GM12878 (cell line): ENCODE results near the gene BMI1. TPM values are rescaled to one million over a fixed set of nuclear protein-coding genes. Genes with fewer than 3 reads are reported as not detected.

Source experiments
- ATAC-seq: fragments of 200-7000 bp; cut with Tn5 transposase; 3 replicates; pipeline ENCODE4 v1.9.1; 2020; ENCODE audit warnings: mild to moderate bottlenecking, moderate library complexity
- Bru-seq: library from RNA; stranded (reverse); fragments of 400-500 nt; gene quantifications from one replicate; lab custom pipeline; 2021; lab: Mats Ljungman, UMichigan
- BruChase-seq, 2 experiments: library from RNA; stranded (reverse); fragments of 400-500 nt; gene quantifications; one replicate each; lab custom pipeline; 2021; lab: Mats Ljungman, UMichigan
- BruUV-seq: library from RNA; stranded (reverse); fragments of 400-500 nt; replicated peaks from 2 replicates; lab custom pipeline; 2021; lab: Mats Ljungman, UMichigan
- CTCF ChIA-PET: fragments of 300-600 bp; sonication (Branson Sonifier 250); formaldehyde crosslinking; extraction: SDS; loops from one replicate; lab custom pipeline; 2021; ENCODE audit warnings: inconsistent platforms; lab: Yijun Ruan, JAX
- POLR2A ChIA-PET: fragments of 350-600 bp; formaldehyde crosslinking; extraction: SDS; loops from one replicate; lab custom pipeline; 2021; ENCODE audit warnings: inconsistent platforms; lab: Charles Lee
- RAD21 ChIA-PET: fragments of 300-600 bp; sonication (Branson Sonifier 250); formaldehyde crosslinking; loops from one replicate; lab custom pipeline; 2023; ENCODE audit warnings: antibody characterized with exemption; ENCODE audit not compliant: unreplicated experiment; lab: Charles Lee
- SMC1A ChIA-PET: fragments of 300-600 bp; sonication (Branson Sonifier 250); formaldehyde crosslinking; loops from one replicate; lab custom pipeline; 2023; ENCODE audit not compliant: unreplicated experiment, uncharacterized antibody; lab: Charles Lee
- DNase-seq: peaks from one replicate; pipeline ENCODE4 v3.0.0-alpha.2; 2011; ENCODE audit warnings: low read depth, low spot score
- FAIRE-seq: peaks from 3 replicates; lab custom pipeline; 2011; peaks lifted over from hg19 to GRCh38; lab: Jason Lieb, UNC
- H2AFZ ChIP-seq: 2 replicates; pipeline ENCODE4 v1.6.0; 2011; ENCODE audit warnings: low read depth, low read length, control low read depth; ENCODE audit not compliant: control insufficient read depth
- H3K27ac ChIP-seq: 2 replicates; pipeline ENCODE4 v1.5.1; 2011; ENCODE audit warnings: control low read depth; ENCODE audit not compliant: control insufficient read depth, insufficient read depth
- H3K27me3 ChIP-seq, 2 experiments: replicated peaks in 1 of 2; 2 replicates each; pipeline versions ENCODE4 v1.6.0 to v1.6.1; 2011; ENCODE audit warnings: low read length in 1 of 2; ENCODE audit not compliant: control insufficient read depth in 2 of 2, insufficient read depth in 2 of 2
- H3K36me3 ChIP-seq, 2 experiments: 2 replicates each; pipeline ENCODE4 v1.5.1; 2011; ENCODE audit warnings: low read length in 1 of 2; ENCODE audit not compliant: control insufficient read depth in 2 of 2, insufficient read depth in 2 of 2
- H3K4me1 ChIP-seq: 2 replicates; pipeline ENCODE4 v1.6.1; 2011; ENCODE audit warnings: mild to moderate bottlenecking, low read length, moderate library complexity, mixed read lengths; ENCODE audit not compliant: control insufficient read depth, insufficient read depth
- H3K4me2 ChIP-seq: 2 replicates; pipeline ENCODE4 v1.6.0; 2011; ENCODE audit warnings: control low read depth; ENCODE audit not compliant: control insufficient read depth, insufficient read depth
- H3K4me3 ChIP-seq: fragments of 200-600 bp; sonication (generic); 2 replicates; pipeline ENCODE4 v1.5.1; 2016
- H3K79me2 ChIP-seq: 2 replicates; pipeline ENCODE4 v1.6.0; 2011; ENCODE audit warnings: low read length; ENCODE audit not compliant: control insufficient read depth, insufficient read depth
- H3K9ac ChIP-seq: 2 replicates; pipeline ENCODE4 v1.8.0; 2011; ENCODE audit warnings: low read length, control low read depth, mixed read lengths; ENCODE audit not compliant: control insufficient read depth, insufficient read depth
- H3K9me3 ChIP-seq: replicated peaks from 3 replicates; pipeline ENCODE4 v1.5.1; 2011; ENCODE audit warnings: mild to moderate bottlenecking, low read length; ENCODE audit not compliant: control insufficient read depth, insufficient read depth
- H4K20me1 ChIP-seq: 2 replicates; pipeline ENCODE4 v1.6.0; 2011; ENCODE audit not compliant: control insufficient read depth, insufficient read depth
- DPF2 ChIP-seq: fragments of 450-650 bp; IDR thresholded peaks from 2 replicates; pipeline ENCODE4 v1.6.1; 2017; ENCODE audit warnings: mild to moderate bottlenecking
- E2F8 ChIP-seq: fragments of 450-650 bp; IDR thresholded peaks from 2 replicates; pipeline ENCODE4 v1.6.1; 2018; ENCODE audit warnings: mild to moderate bottlenecking, low read depth, moderate library complexity; ENCODE audit not compliant: partially characterized antibody
- EZH2 ChIP-seq: IDR thresholded peaks from 2 replicates; pipeline ENCODE4 v1.6.1; 2012; ENCODE audit warnings: low read depth, mild to moderate bottlenecking, control low read depth, inconsistent platforms, low read length, borderline replicate concordance; ENCODE audit not compliant: control insufficient read depth
- SKIL ChIP-seq: fragments of 450-650 bp; IDR thresholded peaks from 2 replicates; pipeline ENCODE4 v1.6.1; 2017; ENCODE audit warnings: mild to moderate bottlenecking, low read depth, inconsistent platforms; ENCODE audit not compliant: poor library complexity, severe bottlenecking
- SMARCA5 ChIP-seq: fragments of 450-650 bp; IDR thresholded peaks from 2 replicates; pipeline ENCODE4 v1.6.1; 2017; ENCODE audit warnings: mild to moderate bottlenecking
- SRF ChIP-seq, 2 experiments: IDR thresholded peaks; 2 replicates each; pipeline ENCODE4 v1.6.1; 2011; ENCODE audit warnings: low read depth in 2 of 2, low read length in 2 of 2, mild to moderate bottlenecking in 1 of 2, moderate library complexity in 1 of 2
- WGBS: methylation state at CpG from one replicate; pipeline ENCODE4 v1.1.6; 2016; ENCODE audit warnings: low lambda C conversion rate; ENCODE audit not compliant: insufficient replicate concordance, insufficient coverage; ENCODE audit errors: missing lambda C conversion rate; 5-methylcytosine and 5-hydroxymethylcytosine counted together
- in situ Hi-C: fragments of 300-500 bp; cut with MboI; formaldehyde crosslinking; loops from 9 replicates; pipeline ENCODE4 v1.14.3; 2018; ENCODE audit warnings: mixed read lengths
- intact Hi-C: fragments of 100-400 bp; cut with micrococcal nuclease; formaldehyde crosslinking; loops from one replicate; pipeline ENCODE4 v1.14.2; 2022; ENCODE audit not compliant: unreplicated experiment
- long read RNA-seq, 2 experiments: library from polyadenylated mRNA; unstranded; transcript quantifications; one replicate each; pipeline ENCODE4 v2.0.0, GENCODE V29; 2019 to 2020
- polyA minus RNA-seq, 3 experiments: library from RNA; depleted of rRNA, polyadenylated mRNA; stranded (reverse); fragments of >200 nt; gene quantifications; 2 replicates each; pipeline ENCODE4 v1.2.3, GENCODE V29; 2011
- polyA plus RNA-seq, 11 experiments: library from polyadenylated mRNA; depleted of rRNA in 4 of 11; unstranded in 6 of 11; stranded (reverse) in 5 of 11; fragments of >200 nt; fragmentation: Nextera tagmentation in 4 of 11; fragmentation: Illumina TruSeq in 1 of 11; extraction: Ambion mirVana in 4 of 11; extraction: Trizol in 1 of 11; gene quantifications; 1 replicate in 1 of 11; 2 replicates in 10 of 11; pipeline versions ENCODE4 v1.2.1 to v1.2.3, GENCODE V29; 2011 to 2016; ENCODE audit warnings: inconsistent platforms in 2 of 11, missing spikeins in 2 of 11, low read depth in 1 of 11
- total RNA-seq, 4 experiments: library from RNA; depleted of rRNA in 3 of 4; stranded (reverse); fragments of >200 nt in 3 of 4; fragmentation: Illumina TruSeq in 1 of 4; extraction: Trizol in 1 of 4; gene quantifications; 2 replicates each; pipeline versions ENCODE4 v1.2.1 to v1.2.3, GENCODE V29; 2013 to 2021
- TF ChIP-seq, protein P1 (sequence below): IDR thresholded peaks from 2 replicates; pipeline ENCODE4 v1.6.1; 2011; ENCODE audit warnings: borderline replicate concordance, low read depth, mild to moderate bottlenecking, moderate library complexity, mixed read lengths, low read length; ENCODE audit not compliant: insufficient read depth; ENCODE audit errors: extremely low read length
- TF ChIP-seq, protein P2 (sequence below): IDR thresholded peaks from 2 replicates; pipeline ENCODE4 v1.6.1; 2011; ENCODE audit warnings: low read depth, low read length, improper control_type of control experiment, borderline replicate concordance

BMI1 gene
- 43.7 and 47.2 TPM in 2 replicates for total RNA-seq (2013; cell fraction: nucleolus; rRNA removed)
- 27.5 and 34.6 TPM in 2 replicates for total RNA-seq (2014; rRNA removed)
- 31.5 and 32.4 TPM in 2 replicates for total RNA-seq (2014; rRNA removed; fragmentation: Illumina TruSeq; extraction: Trizol)
- total RNA-seq (2021): 29.1 and 29.4 TPM in 2 replicates
- polyA plus RNA-seq (2011; ENCODE audit: low read depth): 10.5 TPM
- polyA plus RNA-seq (2011; rRNA removed): 49.7 and 70.6 TPM in 2 replicates
- polyA plus RNA-seq (2011; cell fraction: cytosol; rRNA removed): 20.6 and 22.9 TPM in 2 replicates
- polyA plus RNA-seq (2011; cell fraction: nucleus; rRNA removed): 77.8 and 78.2 TPM in 2 replicates
- 25.9 and 26.9 TPM in 2 replicates for polyA plus RNA-seq (2012)
- polyA plus RNA-seq (2014; fragmentation: Illumina TruSeq; extraction: Trizol): 32.1 and 39.0 TPM in 2 replicates
- polyA plus RNA-seq (2014; fragmentation: Nextera tagmentation; extraction: Ambion mirVana): 10 to 100 TPM in 1 of 2 experiments, 1 to 10 TPM in 1; 8.0 to 12.4 TPM
- polyA plus RNA-seq (2014; rRNA removed): 24.2 and 24.6 TPM in 2 replicates
- polyA plus RNA-seq (2016; fragmentation: Nextera tagmentation; extraction: Ambion mirVana): 10 to 100 TPM; 17.4 to 19.5 TPM
- polyA minus RNA-seq (2011; rRNA and poly(A)+ RNA removed): 47.5 and 83.2 TPM in 2 replicates
- 16.7 and 33.9 TPM in 2 replicates for polyA minus RNA-seq (2011; cell fraction: cytosol; rRNA and poly(A)+ RNA removed)
- polyA minus RNA-seq (2011; cell fraction: nucleus; rRNA and poly(A)+ RNA removed): 18.1 and 22.3 TPM in 2 replicates
- percentile 82 among the genes with signal in this experiment for Bru-seq, nascent RNA
- percentile 99 among the genes with signal in this experiment for BruChase-seq, experiment 1, labeled RNA remaining after a 6-hour chase
- BruChase-seq, experiment 2, labeled RNA remaining after a 2-hour chase: percentile 98 among the genes with signal in this experiment
- long read RNA-seq, experiment 1, transcript BMI1-201 (10 exons, 3,428 nt): major isoform, 5 of 9 reads
- long read RNA-seq, experiment 1, partial matches to known transcripts: 0 of 9 reads
- long read RNA-seq, experiment 1, other reads (novel, unspliced or antisense): 4 of 9 reads
- long read RNA-seq, experiment 2, transcript BMI1-201 (10 exons, 3,428 nt): major isoform, 16 of 43 reads
- long read RNA-seq, experiment 2, partial matches to known transcripts: 7 of 43 reads
- long read RNA-seq, experiment 2, other reads (novel, unspliced or antisense): 19 of 43 reads

GRCh38 chr10:22320591-22321155 is at the start of gene BMI1:
TSS of gene BMI1 (plus strand) at chr10:22321099. CDS start at chr10:22326450, 5,351 bp downstream.
- SMC1A ChIA-PET: no interaction called here
- CTCF ChIA-PET: no interaction called here
- H3K27ac ChIP-seq: peak within 1 kb of the TSS; percentile 33; the same call in 1 of the 2 replicates
- POLR2A ChIA-PET: no interaction called here
- peak within 1 kb of the TSS; percentile 83 for H3K4me3 ChIP-seq
- H3K4me1 ChIP-seq: peaks cover 25% of the 10 kb centered on the region
- in situ Hi-C loops: no loop called here
- ATAC-seq: peak; percentile 32
- intact Hi-C loops: loop anchor here (5.0 kb wide), 2 partner anchors 318 to 667 kb away; partner anchors contain the start of gene DNAJC1
- DNase-seq: no peak
- FAIRE-seq: no peak
- H2AFZ ChIP-seq: peak within 1 kb of the TSS; percentile 55
- RAD21 ChIA-PET: interaction anchor here (0.9 kb wide), 1 partner anchor 20 kb away, joined by 3 read pairs; no protein-coding TSS in a partner anchor
- H3K27me3 ChIP-seq: peaks cover 3 to 14% of the 10 kb centered on the region in 2 experiments
- BruUV-seq: no TSS peak
- H3K4me2 ChIP-seq: peak within 1 kb of the TSS; percentile 98
- peak within 1 kb of the TSS; percentile 75 for H3K9ac ChIP-seq
- H4K20me1 ChIP-seq: peaks cover 2% of the 10 kb centered on the region; the same call in 1 of the 2 replicates
- WGBS: under 1% methylated on average over 32 of the region's 85 CpGs
- H3K79me2 ChIP-seq: peaks cover 19% of the 10 kb centered on the region
- no peaks in the 10 kb centered on the region; a peak in 1 of 4 replicates for H3K36me3 ChIP-seq
- peaks cover 2% of the 10 kb centered on the region; the same call in 2 of the 3 replicates for H3K9me3 ChIP-seq
- TF ChIP-seq DPF2 (no peak), SMARCA5 (peak; percentile 40; the same call in 1 of the 2 replicates), EZH2 (no peak), E2F8 (no peak), SRF (IDR thresholded peaks at IDR 0.05; ENCODE audit: low read depth in 2 of 2, low read length in 2 of 2) (peak; percentile 88 to 92), SKIL (no peak)
- TF ChIP-seq, protein P1, sequence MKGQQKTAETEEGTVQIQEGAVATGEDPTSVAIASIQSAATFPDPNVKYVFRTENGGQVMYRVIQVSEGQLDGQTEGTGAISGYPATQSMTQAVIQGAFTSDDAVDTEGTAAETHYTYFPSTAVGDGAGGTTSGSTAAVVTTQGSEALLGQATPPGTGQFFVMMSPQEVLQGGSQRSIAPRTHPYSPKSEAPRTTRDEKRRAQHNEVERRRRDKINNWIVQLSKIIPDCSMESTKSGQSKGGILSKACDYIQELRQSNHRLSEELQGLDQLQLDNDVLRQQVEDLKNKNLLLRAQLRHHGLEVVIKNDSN: peak; percentile 64
- TF ChIP-seq, protein P2, sequence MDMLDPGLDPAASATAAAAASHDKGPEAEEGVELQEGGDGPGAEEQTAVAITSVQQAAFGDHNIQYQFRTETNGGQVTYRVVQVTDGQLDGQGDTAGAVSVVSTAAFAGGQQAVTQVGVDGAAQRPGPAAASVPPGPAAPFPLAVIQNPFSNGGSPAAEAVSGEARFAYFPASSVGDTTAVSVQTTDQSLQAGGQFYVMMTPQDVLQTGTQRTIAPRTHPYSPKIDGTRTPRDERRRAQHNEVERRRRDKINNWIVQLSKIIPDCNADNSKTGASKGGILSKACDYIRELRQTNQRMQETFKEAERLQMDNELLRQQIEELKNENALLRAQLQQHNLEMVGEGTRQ: peak; percentile 18
